H1 (cell line): ENCODE results near the gene RNF41. TPM values are rescaled to one million over a fixed set of nuclear protein-coding genes. Genes with fewer than 3 reads are reported as not detected.
A peak's percentile ranks its signal among the peaks of the same experiment; 100 is the strongest.

ENCODE experiments used
- BRCA1 ChIP-seq: IDR thresholded peaks from 2 replicates; pipeline ENCODE4 v1.6.1; 2012; ENCODE audit warnings: low read depth, low read length, improper control_type of control experiment
- CEBPB ChIP-seq: IDR thresholded peaks from 2 replicates; pipeline ENCODE4 v1.6.1; 2012; ENCODE audit warnings: low read depth, low read length
- CTBP2 ChIP-seq: IDR thresholded peaks from 2 replicates; pipeline ENCODE4 v1.7.0; 2011; ENCODE audit warnings: borderline replicate concordance, mild to moderate bottlenecking, moderate library complexity, mixed read lengths, low read length; ENCODE audit not compliant: insufficient read depth, insufficient read length
- EZH2 ChIP-seq: fragments of 200-600 bp; sonication (generic); IDR thresholded peaks from 2 replicates; pipeline ENCODE4 v1.7.1; 2012; ENCODE audit warnings: low read depth, mild to moderate bottlenecking, moderate library complexity, low read length, inconsistent platforms; ENCODE audit not compliant: severe bottlenecking
- GABPA ChIP-seq: IDR thresholded peaks from 2 replicates; pipeline ENCODE4 v1.6.1; 2011; ENCODE audit warnings: mild to moderate bottlenecking, low read length, moderate library complexity, borderline replicate concordance; ENCODE audit not compliant: insufficient read depth
- GTF2F1 ChIP-seq: IDR thresholded peaks from 2 replicates; pipeline ENCODE4 v1.6.1; 2012; ENCODE audit warnings: low read depth, low read length, improper control_type of control experiment, borderline replicate concordance
- HDAC2 ChIP-seq, 2 experiments: fragments of 300-600 bp in 1 of 2; sonication (generic) in 1 of 2; IDR thresholded peaks; 2 replicates each; pipeline ENCODE4 v1.6.1; 2011 to 2012; ENCODE audit warnings: low read depth in 2 of 2, low read length in 2 of 2, mild to moderate bottlenecking in 2 of 2, moderate library complexity in 2 of 2, borderline replicate concordance in 1 of 2, inconsistent platforms in 1 of 2
- KDM5A ChIP-seq: fragments of 200-600 bp; IDR thresholded peaks from 2 replicates; pipeline ENCODE4 v1.7.1; 2012; ENCODE audit warnings: mild to moderate bottlenecking, low read length, inconsistent platforms, mixed read lengths
- PHF8 ChIP-seq: fragments of 200-600 bp; sonication (generic); conservative IDR thresholded peaks from 2 replicates; pipeline ENCODE4 v1.7.1; 2012; ENCODE audit warnings: low read depth, mild to moderate bottlenecking, inconsistent platforms, low read length, moderate library complexity
- RAD21 ChIP-seq, 2 experiments: IDR thresholded peaks in 1 of 2; conservative IDR thresholded peaks in 1 of 2; 2 replicates each; pipeline ENCODE4 v1.6.1; 2011; ENCODE audit warnings: low read depth in 2 of 2, low read length in 2 of 2, improper control_type of control experiment in 1 of 2, inconsistent platforms in 1 of 2, mild to moderate bottlenecking in 1 of 2, moderate library complexity in 1 of 2
- RXRA ChIP-seq: IDR thresholded peaks from 2 replicates; pipeline ENCODE4 v1.6.1; 2011; ENCODE audit warnings: low read depth, mild to moderate bottlenecking, low read length, moderate library complexity; ENCODE audit not compliant: insufficient read depth
- SAP30 ChIP-seq: fragments of 300-600 bp; sonication (generic); IDR thresholded peaks from 2 replicates; pipeline ENCODE4 v1.7.1; 2012; ENCODE audit warnings: low read length, moderate library complexity, mild to moderate bottlenecking, inconsistent platforms; ENCODE audit not compliant: insufficient read depth, insufficient replicate concordance
- SIN3A ChIP-seq, 2 experiments: IDR thresholded peaks in 1 of 2; conservative IDR thresholded peaks in 1 of 2; 2 replicates each; pipeline ENCODE4 v1.6.1; 2011 to 2012; ENCODE audit warnings: low read length in 2 of 2, improper control_type of control experiment in 1 of 2, low read depth in 1 of 2, mild to moderate bottlenecking in 1 of 2
- SP2 ChIP-seq: IDR thresholded peaks from 2 replicates; pipeline ENCODE4 v1.6.1; 2012; ENCODE audit warnings: mild to moderate bottlenecking, low read length, inconsistent platforms
- SUZ12 ChIP-seq: fragments of 200-600 bp; sonication (generic); IDR thresholded peaks from 2 replicates; pipeline ENCODE4 v1.6.1; 2012; ENCODE audit warnings: mild to moderate bottlenecking, inconsistent platforms, low read length, moderate library complexity, mixed read lengths
- TAF7 ChIP-seq: optimal IDR thresholded peaks from 2 replicates; pipeline ENCODE3; 2011; ENCODE audit warnings: low read depth, mild to moderate bottlenecking, inconsistent platforms, low read length, moderate library complexity, borderline replicate concordance
- YY1 ChIP-seq: IDR thresholded peaks from 2 replicates; pipeline ENCODE4 v1.6.1; 2011; ENCODE audit warnings: low read depth, mild to moderate bottlenecking, low read length
- polyA plus RNA-seq, 7 experiments: library from polyadenylated mRNA; depleted of rRNA in 3 of 7; stranded (reverse) in 5 of 7; unstranded in 2 of 7; fragments of >200 nt in 5 of 7; fragments of 200-250 nt in 2 of 7; gene quantifications; 1 replicate in 5 of 7; 2 replicates in 1 of 7; 4 replicates in 1 of 7; pipeline versions ENCODE4 v1.2.1 to v1.2.3, GENCODE V29; 2011 to 2013; ENCODE audit warnings: missing spikeins in 2 of 7, mixed read lengths in 2 of 7
- total RNA-seq: library from RNA; stranded (reverse); fragmentation: NEBNext Ultra II Directional; extraction: Animal tissue kit (Norgen Biotek cat#: 25700); gene quantifications from 2 replicates; pipeline ENCODE4 v1.2.1, GENCODE V29; 2021
- TF ChIP-seq, protein P1 (sequence below): IDR thresholded peaks from 2 replicates; pipeline ENCODE4 v1.6.1; 2011; ENCODE audit warnings: low read depth, mild to moderate bottlenecking, low read length; ENCODE audit not compliant: insufficient read depth
- TF ChIP-seq, protein P2 (sequence below): IDR thresholded peaks from 2 replicates; pipeline ENCODE4 v1.6.1; 2012; ENCODE audit warnings: low read length, inconsistent platforms

Gene RNF41
- total and polyA plus RNA-seq, 2 of the 8 experiments (the other 6 are each of a cell fraction or from before 2014, with no cell fraction given): 55.5 to 98.6 TPM

DNA sequence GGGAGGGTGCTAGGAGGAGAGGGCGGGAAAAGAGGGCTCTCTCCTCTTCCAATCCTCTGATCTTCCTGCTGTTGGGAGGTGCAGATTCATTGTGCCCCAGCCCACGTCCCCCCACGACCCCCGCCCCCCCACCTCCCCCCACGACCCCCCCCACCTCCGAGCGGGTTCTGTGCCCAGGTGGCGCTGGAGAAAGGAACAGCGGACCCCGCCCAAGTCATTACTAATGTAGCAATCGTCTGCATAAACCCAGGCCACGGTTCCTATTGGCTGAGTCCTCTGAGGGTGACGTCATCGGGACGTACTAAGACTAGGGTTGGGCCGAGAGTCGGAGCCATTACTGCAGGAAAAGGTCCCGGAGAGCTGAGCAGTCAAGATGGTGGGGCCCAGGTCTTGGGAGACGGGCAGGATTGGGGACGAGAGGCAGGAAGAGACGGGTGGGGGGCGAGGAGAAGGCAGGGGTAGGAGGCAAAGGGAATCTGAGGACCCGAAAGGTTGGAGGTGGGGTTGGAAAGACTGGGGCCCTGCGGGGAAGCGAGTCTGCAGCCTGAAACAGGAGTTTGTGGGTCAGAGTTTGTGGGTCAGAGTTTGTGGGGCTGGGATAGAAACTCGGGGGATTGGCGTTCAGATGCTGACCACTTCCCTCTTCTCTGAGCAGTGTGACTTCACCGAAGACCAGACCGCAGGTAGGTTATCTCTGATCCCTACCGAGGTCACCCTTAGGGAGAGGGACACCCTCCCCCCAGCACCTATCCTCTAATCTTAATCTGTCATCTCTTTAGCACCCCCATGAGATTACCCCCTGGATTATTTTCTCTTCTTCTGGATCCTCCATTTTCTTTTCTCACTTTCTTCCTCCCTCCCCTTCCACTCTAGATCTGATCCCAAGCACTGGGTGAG is 63.4 kb downstream of the RNF41 start, which contains the start of gene MYL6 (continued):
- TF ChIP-seq CTBP2 (no peak), CEBPB (peak; percentile 88), SP2 (no peak), SIN3A (conservative IDR thresholded peaks at IDR 0.05 in 1 of 2, IDR thresholded peaks at IDR 0.05 in 1 of 2; ENCODE audit: low read depth in 1 of 2, low read length in 2 of 2) (no peak; a peak in 2 of 4 replicates), SUZ12 (no peak), GTF2F1 (peak; percentile 94), BRCA1 (no peak), TAF7 (peak; percentile 98), RXRA (no peak), EZH2 (no peak), YY1 (peak; percentile 93), PHF8 (peak; percentile 75), HDAC2 (IDR thresholded peaks at IDR 0.05; ENCODE audit: borderline replicate concordance in 1 of 2, low read depth in 2 of 2, low read length in 2 of 2) (no peak), RAD21 (IDR thresholded peaks at IDR 0.05 in 1 of 2, conservative IDR thresholded peaks at IDR 0.05 in 1 of 2; ENCODE audit: low read depth in 2 of 2, low read length in 2 of 2) (no peak), SAP30 (peak; percentile 12), KDM5A (peak; percentile 44; the same call in 1 of the 2 replicates), GABPA (no peak)
- TF ChIP-seq, protein P1, sequence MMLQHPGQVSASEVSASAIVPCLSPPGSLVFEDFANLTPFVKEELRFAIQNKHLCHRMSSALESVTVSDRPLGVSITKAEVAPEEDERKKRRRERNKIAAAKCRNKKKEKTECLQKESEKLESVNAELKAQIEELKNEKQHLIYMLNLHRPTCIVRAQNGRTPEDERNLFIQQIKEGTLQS: no peak
- TF ChIP-seq, protein P2, sequence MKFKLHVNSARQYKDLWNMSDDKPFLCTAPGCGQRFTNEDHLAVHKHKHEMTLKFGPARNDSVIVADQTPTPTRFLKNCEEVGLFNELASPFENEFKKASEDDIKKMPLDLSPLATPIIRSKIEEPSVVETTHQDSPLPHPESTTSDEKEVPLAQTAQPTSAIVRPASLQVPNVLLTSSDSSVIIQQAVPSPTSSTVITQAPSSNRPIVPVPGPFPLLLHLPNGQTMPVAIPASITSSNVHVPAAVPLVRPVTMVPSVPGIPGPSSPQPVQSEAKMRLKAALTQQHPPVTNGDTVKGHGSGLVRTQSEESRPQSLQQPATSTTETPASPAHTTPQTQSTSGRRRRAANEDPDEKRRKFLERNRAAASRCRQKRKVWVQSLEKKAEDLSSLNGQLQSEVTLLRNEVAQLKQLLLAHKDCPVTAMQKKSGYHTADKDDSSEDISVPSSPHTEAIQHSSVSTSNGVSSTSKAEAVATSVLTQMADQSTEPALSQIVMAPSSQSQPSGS: peak; percentile 96
